HFF-Myc (cell line): ENCODE measurements around the gene TMEM131.

Experiments
- DNase-seq: peaks from one replicate; pipeline ENCODE4 v3.0.0-alpha.2; 2011; ENCODE audit warnings: low read depth; ENCODE audit errors: extremely low read depth
- H3K4me3 ChIP-seq: replicated peaks from 2 replicates; pipeline ENCODE4 v1.5.1; 2011; ENCODE audit warnings: low read depth, mild to moderate bottlenecking, control low read depth, low read length
- TF ChIP-seq, protein P1 (sequence below): IDR thresholded peaks from 2 replicates; pipeline ENCODE4 v1.5.1; 2012; ENCODE audit warnings: mild to moderate bottlenecking, low read depth, low read length, control low read depth; ENCODE audit errors: missing control alignments

Gene TMEM131

GRCh38 chr2:97801028-97801427, 194.7 kb downstream of the TMEM131 start:
- DNase-seq = no peak

DNA sequence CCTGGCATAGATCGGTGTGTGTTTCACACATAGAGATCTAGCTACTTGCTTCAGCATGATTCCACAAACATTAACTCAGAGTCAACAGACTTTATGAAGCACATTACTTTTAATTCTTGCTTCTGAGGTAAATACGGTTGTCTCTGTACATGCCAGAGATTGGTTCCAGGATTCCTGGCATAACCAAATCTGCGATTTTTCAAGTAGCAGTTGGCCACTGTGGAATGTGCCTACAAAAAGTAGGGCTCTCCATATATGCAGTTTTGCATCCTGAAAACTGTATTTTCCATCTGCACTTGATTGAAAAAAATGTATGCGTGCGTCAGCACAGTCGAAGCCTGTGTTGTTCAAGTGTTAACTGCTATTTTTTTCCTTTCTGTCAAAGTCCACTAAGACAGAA, 197.3 kb downstream of the TMEM131 start:
- H3K4me3 ChIP-seq = no peak overlapping the region
- no peak for DNase-seq
- TF ChIP-seq, protein P1, sequence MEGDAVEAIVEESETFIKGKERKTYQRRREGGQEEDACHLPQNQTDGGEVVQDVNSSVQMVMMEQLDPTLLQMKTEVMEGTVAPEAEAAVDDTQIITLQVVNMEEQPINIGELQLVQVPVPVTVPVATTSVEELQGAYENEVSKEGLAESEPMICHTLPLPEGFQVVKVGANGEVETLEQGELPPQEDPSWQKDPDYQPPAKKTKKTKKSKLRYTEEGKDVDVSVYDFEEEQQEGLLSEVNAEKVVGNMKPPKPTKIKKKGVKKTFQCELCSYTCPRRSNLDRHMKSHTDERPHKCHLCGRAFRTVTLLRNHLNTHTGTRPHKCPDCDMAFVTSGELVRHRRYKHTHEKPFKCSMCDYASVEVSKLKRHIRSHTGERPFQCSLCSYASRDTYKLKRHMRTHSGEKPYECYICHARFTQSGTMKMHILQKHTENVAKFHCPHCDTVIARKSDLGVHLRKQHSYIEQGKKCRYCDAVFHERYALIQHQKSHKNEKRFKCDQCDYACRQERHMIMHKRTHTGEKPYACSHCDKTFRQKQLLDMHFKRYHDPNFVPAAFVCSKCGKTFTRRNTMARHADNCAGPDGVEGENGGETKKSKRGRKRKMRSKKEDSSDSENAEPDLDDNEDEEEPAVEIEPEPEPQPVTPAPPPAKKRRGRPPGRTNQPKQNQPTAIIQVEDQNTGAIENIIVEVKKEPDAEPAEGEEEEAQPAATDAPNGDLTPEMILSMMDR = no peak

More at GRCh38 chr2:97801028-97801427, 194.7 kb downstream of the TMEM131 start:
- no peak overlapping the region for H3K4me3 ChIP-seq
- TF ChIP-seq, protein P1 = no peak

DNA sequence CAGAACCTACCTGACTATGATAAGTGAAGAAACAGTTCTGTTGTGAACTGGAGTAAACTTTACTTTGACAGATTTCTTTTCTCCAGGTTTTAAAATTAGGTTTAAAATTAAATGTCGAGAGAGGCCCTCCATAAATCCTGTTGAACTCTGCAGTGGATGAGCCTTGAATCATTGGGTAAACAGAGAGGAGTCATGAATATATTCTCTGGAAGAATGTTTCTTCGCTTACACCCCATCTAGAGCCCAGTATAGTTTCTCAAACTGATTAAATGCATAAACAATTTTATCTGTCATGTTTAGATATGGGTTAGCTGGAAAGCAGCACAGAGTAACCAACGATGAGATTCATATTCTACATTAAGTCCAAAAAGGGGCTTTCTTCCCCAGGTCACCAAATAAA, 198.4 kb downstream of the TMEM131 start:
- DNase-seq = no peak
- TF ChIP-seq, protein P1 = no peak
- no peak overlapping the region for H3K4me3 ChIP-seq

GRCh38 chr2:97796465-97797126, 199.2 kb downstream of the TMEM131 start:
- DNase-seq = no peak

GRCh38 chr2:97792416-97792815, 203.3 kb downstream of the TMEM131 start:
- H3K4me3 ChIP-seq = no peak overlapping the region
- no peak for DNase-seq
- TF ChIP-seq, protein P1 = no peak

More at GRCh38 chr2:97796465-97797126, 199.2 kb downstream of the TMEM131 start:
- TF ChIP-seq, protein P1 = no peak
- H3K4me3 ChIP-seq = no peak overlapping the region

GRCh38 chr2:97788986-97789644, 206.6 kb downstream of the TMEM131 start:
- H3K4me3 ChIP-seq = no peak overlapping the region
- no peak for DNase-seq
- TF ChIP-seq, protein P1 = no peak
